Mucosa of descending colon (tissue), 3 donors: ENCODE measurements around the gene ARHGDIG. TPM values are rescaled to one million over a fixed set of nuclear protein-coding genes. Genes with fewer than 3 reads are reported as not detected.
A peak's percentile ranks its signal among the peaks of the same experiment; 100 is the strongest.

Experiments
- ATAC-seq: fragments of 200-7000 bp; cut with Tn5 transposase; one replicate; pipeline ENCODE4 v1.9.1; 2020; ENCODE audit warnings: mild to moderate bottlenecking, moderate library complexity
- DNase-seq, 3 donors: peaks; one replicate each; pipeline ENCODE4 v3.0.0-alpha.2; 2020
- H3K36me3 ChIP-seq: fragments of 200-600 bp; one replicate; pipeline ENCODE4 v1.8.0; 2021; ENCODE audit warnings: low read depth, mild to moderate bottlenecking
- H3K4me1 ChIP-seq: fragments of 200-600 bp; one replicate; pipeline ENCODE4 v1.8.0; 2021; ENCODE audit warnings: low read depth, mild to moderate bottlenecking
- H3K4me3 ChIP-seq: fragments of 200-600 bp; one replicate; pipeline ENCODE4 v1.8.0; 2021; ENCODE audit warnings: mild to moderate bottlenecking
- H3K9me3 ChIP-seq: fragments of 200-600 bp; one replicate; pipeline ENCODE4 v1.8.0; 2021; ENCODE audit warnings: mild to moderate bottlenecking
- intact Hi-C, 2 donors: fragments of 100-400 bp; cut with DNase I in 1 of 2; cut with micrococcal nuclease in 1 of 2; formaldehyde crosslinking; loops; one replicate each; pipeline versions ENCODE4 v1.11.0 to v1.11.1; 2022; cut with DNase I, micrococcal nuclease
- long read RNA-seq, 2 donors: library from polyadenylated mRNA; unstranded; transcript quantifications; one replicate each; pipeline ENCODE4 v2.0.0, GENCODE V29; 2019 to 2021
- total RNA-seq, 3 donors: library from RNA; stranded (reverse); fragmentation: NEBNext Ultra II Directional in 2 of 3; extraction: Animal tissue kit (Norgen Biotek cat#: 25700) in 2 of 3; gene quantifications; one replicate each; pipeline versions ENCODE4 v1.2.1 to v1.2.4, GENCODE V29; 2021 to 2023
- TF ChIP-seq, protein P1 (sequence below): fragments of 200-600 bp; IDR thresholded peaks from one replicate; pipeline ENCODE4 v1.8.0; 2022; ENCODE audit warnings: antibody characterized with exemption, mild to moderate bottlenecking
- donor health status: DM: no; HTN: no; CAD: no; lungs with moderate emphysema.
- donor health status: DM: no; HTN: no; CAD: no.
- donor health status: DM: no; HTN: yes; CAD: no.

The ARHGDIG gene
- 1 to 10 TPM; 1.7 to 6.8 (median 1.9) TPM for total RNA-seq
- long read RNA-seq, donor 1, transcript ARHGDIG-201 (6 exons, 949 nt): major isoform, 8 of 8 reads
- long read RNA-seq, donor 1, partial matches to known transcripts: 0 of 8 reads
- long read RNA-seq, donor 1, other reads (novel, unspliced or antisense): 0 of 8 reads
- long read RNA-seq, donor 2: 0 reads

GRCh38 chr16:280552-280951, at the start of gene ARHGDIG:
ARHGDIG (plus strand) TSS chr16:280591; CDS start chr16:280681, 90 bp downstream.
- TF ChIP-seq, protein P1, sequence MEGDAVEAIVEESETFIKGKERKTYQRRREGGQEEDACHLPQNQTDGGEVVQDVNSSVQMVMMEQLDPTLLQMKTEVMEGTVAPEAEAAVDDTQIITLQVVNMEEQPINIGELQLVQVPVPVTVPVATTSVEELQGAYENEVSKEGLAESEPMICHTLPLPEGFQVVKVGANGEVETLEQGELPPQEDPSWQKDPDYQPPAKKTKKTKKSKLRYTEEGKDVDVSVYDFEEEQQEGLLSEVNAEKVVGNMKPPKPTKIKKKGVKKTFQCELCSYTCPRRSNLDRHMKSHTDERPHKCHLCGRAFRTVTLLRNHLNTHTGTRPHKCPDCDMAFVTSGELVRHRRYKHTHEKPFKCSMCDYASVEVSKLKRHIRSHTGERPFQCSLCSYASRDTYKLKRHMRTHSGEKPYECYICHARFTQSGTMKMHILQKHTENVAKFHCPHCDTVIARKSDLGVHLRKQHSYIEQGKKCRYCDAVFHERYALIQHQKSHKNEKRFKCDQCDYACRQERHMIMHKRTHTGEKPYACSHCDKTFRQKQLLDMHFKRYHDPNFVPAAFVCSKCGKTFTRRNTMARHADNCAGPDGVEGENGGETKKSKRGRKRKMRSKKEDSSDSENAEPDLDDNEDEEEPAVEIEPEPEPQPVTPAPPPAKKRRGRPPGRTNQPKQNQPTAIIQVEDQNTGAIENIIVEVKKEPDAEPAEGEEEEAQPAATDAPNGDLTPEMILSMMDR: no peak
- DNase-seq: peak in 1 of 3 donors; percentile 38
- Histone ChIP-seq H3K4me1 (peaks cover 17% of the 10 kb centered on the region), H3K9me3 (no peaks in the 10 kb centered on the region), H3K36me3 (no peaks in the 10 kb centered on the region), H3K4me3 (no peak within 1 kb of the TSS)
- intact Hi-C loops: no loop called here
- no peak for ATAC-seq

DNA sequence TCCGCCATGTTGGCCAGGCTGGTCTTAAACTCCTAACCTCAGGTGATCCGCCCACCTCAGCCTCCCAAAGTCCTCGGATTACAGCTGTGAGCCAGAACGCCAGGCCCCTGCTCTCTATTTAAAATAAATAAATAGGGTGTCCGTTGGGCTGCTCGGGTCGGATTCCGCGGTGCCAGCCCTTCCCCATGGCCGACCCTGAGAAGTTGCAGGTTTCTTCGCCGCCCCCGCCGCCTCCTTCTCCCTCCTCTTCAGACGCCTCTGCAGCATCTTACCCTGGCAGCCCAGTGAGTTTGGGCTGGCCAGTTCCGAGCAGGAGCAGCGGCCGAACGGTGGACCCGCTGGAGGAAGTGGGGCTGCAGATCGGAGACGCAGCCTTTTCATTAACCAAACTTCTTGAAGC, 49.4 kb upstream of the ARHGDIG start:
- no peaks in the 10 kb centered on the region for H3K9me3 ChIP-seq
- no peaks in the 10 kb centered on the region for H3K36me3 ChIP-seq
- no peak for ATAC-seq
- H3K4me3 ChIP-seq: no peak overlapping the region
- H3K4me1 ChIP-seq: peaks cover 16% of the 10 kb centered on the region
- intact Hi-C loops: no loop called here
- no peak for DNase-seq
- TF ChIP-seq, protein P1: no peak

- peaks cover 8% of the 10 kb centered on the region for H3K4me1 ChIP-seq
- peak; percentile 99 for ATAC-seq
- TF ChIP-seq, protein P1: no peak
- intact Hi-C loops: no loop called here
- DNase-seq: peak; percentile 95 to 96 (median 96)
- H3K4me3 ChIP-seq: peak within 1 kb of the TSS; percentile 60
- no peaks in the 10 kb centered on the region for H3K36me3 ChIP-seq
- no peaks in the 10 kb centered on the region for H3K9me3 ChIP-seq
These were observed 45.7 kb upstream of the ARHGDIG start, which contains the start of gene FAM234A for GRCh38 chr16:234468-235305. FAM234A (plus strand) TSS chr16:234821; CDS start chr16:254414, 19,593 bp downstream.

GRCh38 chr16:239948-240277, 40.5 kb upstream of the ARHGDIG start:
- no peak for DNase-seq
- no peak for ATAC-seq
- Histone ChIP-seq H3K9me3 (no peaks in the 10 kb centered on the region), H3K36me3 (no peaks in the 10 kb centered on the region), H3K4me1 (peaks cover 7% of the 10 kb centered on the region), H3K4me3 (no peak overlapping the region)
- TF ChIP-seq, protein P1: no peak
- intact Hi-C loops: no loop called here

GRCh38 chr16:240559-240958, 39.8 kb upstream of the ARHGDIG start:
- Histone ChIP-seq H3K36me3 (no peaks in the 10 kb centered on the region), H3K9me3 (no peaks in the 10 kb centered on the region), H3K4me1 (peaks cover 6% of the 10 kb centered on the region), H3K4me3 (no peak overlapping the region)
- TF ChIP-seq, protein P1: no peak
- no peak for ATAC-seq
- intact Hi-C loops: no loop called here
- peak in 2 of 3 donors; percentile 6 to 18 for DNase-seq
